H9 (cell line): Measurements from ENCODE around the gene MTMR1. TPM values are rescaled to one million over a fixed set of nuclear protein-coding genes. Genes with fewer than 3 reads are reported as not detected.

ENCODE experiments used
- DNase-seq: peaks from one replicate; pipeline ENCODE4 v3.0.0-alpha.2; 2017
- H2AFZ ChIP-seq: one replicate; pipeline ENCODE4 v1.6.1; 2013; ENCODE audit warnings: mild to moderate bottlenecking, low read length, control low read depth, moderate library complexity
- H2AK5ac ChIP-seq: 2 replicates; pipeline ENCODE4 v1.6.1; 2013; ENCODE audit warnings: low read length, control low read depth, mixed read lengths; ENCODE audit not compliant: insufficient read length
- H2BK120ac ChIP-seq: one replicate; pipeline ENCODE4 v1.6.1; 2013; ENCODE audit warnings: low read depth, mild to moderate bottlenecking, low read length, control low read depth, inconsistent platforms; ENCODE audit not compliant: poor library complexity, severe bottlenecking
- H2BK12ac ChIP-seq: 2 replicates; pipeline ENCODE4 v1.6.1; 2013; ENCODE audit warnings: low read length, control low read depth, mixed read lengths, low read depth; ENCODE audit not compliant: insufficient read length
- H2BK15ac ChIP-seq: 2 replicates; pipeline ENCODE4 v1.6.1; 2013; ENCODE audit warnings: low read depth, low read length, control low read depth
- H2BK20ac ChIP-seq: one replicate; pipeline ENCODE4 v1.6.1; 2013; ENCODE audit warnings: low read depth, mild to moderate bottlenecking, low read length, control low read depth, inconsistent platforms; ENCODE audit not compliant: poor library complexity, severe bottlenecking
- H2BK5ac ChIP-seq: 2 replicates; pipeline ENCODE4 v1.6.1; 2013; ENCODE audit warnings: low read length, control low read depth, mixed read lengths; ENCODE audit not compliant: insufficient read length
- H3K14ac ChIP-seq: 2 replicates; pipeline ENCODE4 v1.6.1; 2013; ENCODE audit warnings: low read length, control low read depth; ENCODE audit not compliant: insufficient read depth
- H3K18ac ChIP-seq: 2 replicates; pipeline ENCODE4 v1.6.1; 2013; ENCODE audit warnings: low read depth, mild to moderate bottlenecking, mixed read lengths, low read length, control low read depth; ENCODE audit not compliant: insufficient read length
- H3K23ac ChIP-seq: 2 replicates; pipeline ENCODE4 v1.6.1; 2013; ENCODE audit warnings: low read length, control low read depth, mixed read lengths, low read depth; ENCODE audit not compliant: insufficient read length
- H3K23me2 ChIP-seq: 2 replicates; pipeline ENCODE4 v1.6.1; 2013; ENCODE audit warnings: low read depth, mild to moderate bottlenecking, mixed read lengths, low read length, control low read depth; ENCODE audit not compliant: insufficient read length, poor library complexity, severe bottlenecking
- H3K27ac ChIP-seq: 2 replicates; pipeline ENCODE4 v1.5.1; 2013; ENCODE audit warnings: low read length, control low read depth, mixed read lengths, low read depth; ENCODE audit not compliant: insufficient read length
- H3K27me3 ChIP-seq: 2 replicates; pipeline ENCODE4 v1.6.1; 2013; ENCODE audit warnings: low read length, control low read depth, inconsistent platforms; ENCODE audit not compliant: insufficient read depth
- H3K4ac ChIP-seq: 2 replicates; pipeline ENCODE4 v1.6.1; 2013; ENCODE audit warnings: low read depth, mild to moderate bottlenecking, control low read depth, inconsistent platforms, low read length, moderate library complexity
- H3K4me1 ChIP-seq: 2 replicates; pipeline ENCODE4 v1.6.1; 2013; ENCODE audit warnings: low read length, control low read depth, inconsistent platforms; ENCODE audit not compliant: insufficient read depth
- H3K4me2 ChIP-seq: 2 replicates; pipeline ENCODE4 v1.6.1; 2013; ENCODE audit warnings: low read length, control low read depth, mixed read lengths; ENCODE audit not compliant: insufficient read length, insufficient read depth
- H3K56ac ChIP-seq: 2 replicates; pipeline ENCODE4 v1.6.1; 2013; ENCODE audit warnings: low read depth, mild to moderate bottlenecking, mixed read lengths, low read length, control low read depth; ENCODE audit not compliant: insufficient read length
- H3K79me1 ChIP-seq: 2 replicates; pipeline ENCODE4 v1.6.1; 2013; ENCODE audit warnings: low read depth, mild to moderate bottlenecking, moderate library complexity, low read length, control low read depth, inconsistent platforms; ENCODE audit not compliant: insufficient read depth, poor library complexity, severe bottlenecking
- H3K79me2 ChIP-seq: 2 replicates; pipeline ENCODE4 v1.6.1; 2013; ENCODE audit warnings: low read length, control low read depth, inconsistent platforms; ENCODE audit not compliant: insufficient read depth
- H3K9ac ChIP-seq: 2 replicates; pipeline ENCODE4 v1.6.1; 2013; ENCODE audit warnings: low read length, control low read depth, mixed read lengths; ENCODE audit not compliant: insufficient read length; ENCODE audit errors: extremely low read depth
- H3K9me3 ChIP-seq: one replicate; pipeline ENCODE4 v1.6.1; 2013; ENCODE audit warnings: low read depth, low read length, inconsistent platforms; ENCODE audit not compliant: control insufficient read depth
- H3T11ph ChIP-seq: one replicate; pipeline ENCODE4 v1.6.1; 2013; ENCODE audit warnings: mild to moderate bottlenecking, low read length, control low read depth, inconsistent platforms
- H4K20me1 ChIP-seq: one replicate; pipeline ENCODE4 v1.6.1; 2013; ENCODE audit not compliant: control insufficient read depth, insufficient read length, insufficient read depth
- H4K5ac ChIP-seq: 2 replicates; pipeline ENCODE4 v1.6.1; 2013; ENCODE audit warnings: low read depth, mild to moderate bottlenecking, mixed read lengths, low read length, control low read depth; ENCODE audit not compliant: insufficient read length
- H4K8ac ChIP-seq: replicated peaks from 2 replicates; pipeline ENCODE4 v1.6.1; 2013; ENCODE audit warnings: low read length, control low read depth, mixed read lengths, low read depth; ENCODE audit not compliant: insufficient read length
- H4K91ac ChIP-seq: 2 replicates; pipeline ENCODE4 v1.6.1; 2013; ENCODE audit warnings: low read depth, mild to moderate bottlenecking, moderate library complexity, mixed read lengths, low read length, control low read depth; ENCODE audit not compliant: insufficient read length
- H3K27ac Mint-ChIP-seq, 3 experiments: 2 replicates in 2 of 3; 3 replicates in 1 of 3; pipeline ENCODE4 v1.8.0; 2020 to 2021; ENCODE audit warnings: mixed read lengths in 3 of 3, mild to moderate bottlenecking in 1 of 3, moderate library complexity in 1 of 3
- H3K27me3 Mint-ChIP-seq: 2 replicates; pipeline ENCODE4 v1.8.0; 2021; ENCODE audit warnings: low read depth, mild to moderate bottlenecking, moderate library complexity, mixed read lengths
- H3K36me3 Mint-ChIP-seq, 3 experiments: 2 replicates in 2 of 3; 3 replicates in 1 of 3; pipeline ENCODE4 v1.8.0; 2020 to 2021; ENCODE audit warnings: low read depth in 3 of 3, mixed read lengths in 3 of 3; ENCODE audit not compliant: insufficient read depth in 1 of 3
- H3K4me1 Mint-ChIP-seq, 2 experiments: 2 replicates each; pipeline ENCODE4 v1.8.0; 2020; ENCODE audit warnings: mixed read lengths in 2 of 2
- H3K4me3 Mint-ChIP-seq, 2 experiments: 2 replicates in 1 of 2; 3 replicates in 1 of 2; pipeline ENCODE4 v1.8.0; 2020 to 2021; ENCODE audit warnings: mild to moderate bottlenecking in 2 of 2, mixed read lengths in 2 of 2, moderate library complexity in 1 of 2
- H3K9me3 Mint-ChIP-seq, 2 experiments: 2 replicates in 1 of 2; 3 replicates in 1 of 2; pipeline ENCODE4 v1.8.0; 2020; ENCODE audit warnings: mild to moderate bottlenecking in 2 of 2, mixed read lengths in 2 of 2, moderate library complexity in 1 of 2
- CTCF ChIP-seq: fragments of 200-600 bp; sonication (generic); conservative IDR thresholded peaks from 3 replicates; pipeline ENCODE4 v1.8.0; 2021; ENCODE audit warnings: antibody characterized with exemption, mild to moderate bottlenecking
- WGBS: extraction: QIAGEN DNeasy Blood & Tissue Kit; methylation state at CpG from one replicate; pipeline ENCODE4 v1.1.7; 2013; ENCODE audit warnings: missing lambda C conversion rate, low lambda C conversion rate, mixed read lengths; ENCODE audit not compliant: insufficient read length; ENCODE audit errors: extremely low coverage; 5-methylcytosine and 5-hydroxymethylcytosine counted together
- total RNA-seq: library from RNA; stranded (reverse); gene quantifications from 2 replicates; pipeline ENCODE4 v1.2.1, GENCODE V29; 2021

Gene MTMR1
- total RNA-seq, 1 experiment from 2014 or later, result 25.2 TPM

GRCh38 chrX:150762258-150763165, 69.3 kb downstream of the MTMR1 start:
- Histone ChIP-seq H3K4me1 (peaks cover 4% of the 10 kb centered on the region; the same call in 1 of the 2 replicates), H3K9ac (no peak overlapping the region), H2BK5ac (no peak overlapping the region), H2BK20ac (no peak overlapping the region), H3K27me3 (no peaks in the 10 kb centered on the region), H2BK12ac (no peak overlapping the region), H4K20me1 (peaks cover 2% of the 10 kb centered on the region), H4K8ac (no peak overlapping the region), H3T11ph (no peak overlapping the region), H2AFZ (no peak overlapping the region), H2BK15ac (no peak overlapping the region), H3K14ac (no peak overlapping the region), H2BK120ac (no peak overlapping the region), H4K91ac (no peak overlapping the region), H3K79me1 (no peaks in the 10 kb centered on the region), H3K56ac (no peak overlapping the region), H3K27ac (no peak overlapping the region), H4K5ac (no peak overlapping the region), H3K4me2 (no peak overlapping the region), H3K23ac (no peak overlapping the region), H3K18ac (no peak overlapping the region), H3K4ac (no peak overlapping the region), H3K79me2 (no peaks in the 10 kb centered on the region), H2AK5ac (no peak overlapping the region), H3K9me3 (no peaks in the 10 kb centered on the region), H3K23me2 (no peaks in the 10 kb centered on the region)
- H3K4me1 Mint-ChIP-seq, result peaks cover 9 to 24% of the 10 kb centered on the region in 2 experiments
- TF ChIP-seq CTCF, result no peak
- H3K36me3 Mint-ChIP-seq, result peaks cover 11 to 44% (median 25%) of the 10 kb centered on the region in 3 experiments; a peak in 6 of 7 replicates
- WGBS, result no CpG with 5 or more reads among the region's 36 CpGs
- peaks cover 58 to 73% of the 10 kb centered on the region in 2 experiments for H3K9me3 Mint-ChIP-seq
- no peak overlapping the region for H3K27ac Mint-ChIP-seq
- no peaks in the 10 kb centered on the region; the same call in 1 of the 2 replicates for H3K27me3 Mint-ChIP-seq
- no peak for DNase-seq
- H3K4me3 Mint-ChIP-seq, result no peak overlapping the region
